GM18498 (cell line): ENCODE data around the gene FLNC.

Source experiments
- ATAC-seq: cut with Tn5 transposase; IDR thresholded peaks from one replicate; pipeline ENCODE4 v1.9.1; 2021; ENCODE audit warnings: mild to moderate bottlenecking, moderate library complexity; ENCODE audit not compliant: unreplicated experiment

FLNC gene

GRCh38 chr7:128889121-128889520, 58.9 kb downstream of the FLNC start:
- no peak for ATAC-seq

GRCh38 chr7:128890306-128891109, 60.3 kb downstream of the FLNC start:
- ATAC-seq, result no peak

GRCh38 chr7:128891110-128891941, 61.1 kb downstream of the FLNC start:
- no peak for ATAC-seq

- ATAC-seq, result no peak
Measured at GRCh38 chr7:128891942-128892269, 61.7 kb downstream of the FLNC start.

GRCh38 chr7:128892521-128893250, 62.5 kb downstream of the FLNC start:
- no peak for ATAC-seq

- no peak for ATAC-seq
Measured at GRCh38 chr7:128893251-128894100, 63.3 kb downstream of the FLNC start.

GRCh38 chr7:128894101-128894440, 63.9 kb downstream of the FLNC start:
- no peak for ATAC-seq

GRCh38 chr7:128895320-128895719, 65.1 kb downstream of the FLNC start:
- no peak for ATAC-seq

- no peak for ATAC-seq
Measured at GRCh38 chr7:128899392-128899791, 69.2 kb downstream of the FLNC start.

- no peak for ATAC-seq
Measured at GRCh38 chr7:128900237-128900636, 70.0 kb downstream of the FLNC start.

GRCh38 chr7:128902761-128903585, 72.8 kb downstream of the FLNC start:
- no peak for ATAC-seq

- no peak for ATAC-seq
Measured at GRCh38 chr7:128903621-128904361, 73.6 kb downstream of the FLNC start.

GRCh38 chr7:128904381-128905197, 74.4 kb downstream of the FLNC start:
- peak; percentile 60 for ATAC-seq

GRCh38 chr7:128906001-128906765, 76.0 kb downstream of the FLNC start:
- no peak for ATAC-seq

- ATAC-seq, result no peak
Measured at GRCh38 chr7:128906766-128907559, 76.8 kb downstream of the FLNC start.
